GM12891 (cell line): ENCODE measurements around the gene PLA1A.

Source experiments
- PAX5 ChIP-seq: IDR thresholded peaks from 2 replicates; pipeline ENCODE4 v1.6.1; 2011; ENCODE audit warnings: low read length, moderate library complexity, mild to moderate bottlenecking; ENCODE audit not compliant: insufficient read depth, severe bottlenecking
- POLR2A ChIP-seq: IDR thresholded peaks from 2 replicates; pipeline ENCODE4 v1.6.1; 2011; ENCODE audit warnings: low read depth, low read length, control low read depth
- POLR2AphosphoS5 ChIP-seq: IDR thresholded peaks from 2 replicates; pipeline ENCODE4 v1.6.1; 2011; ENCODE audit warnings: low read depth, low read length, control low read depth
- POU2F2 ChIP-seq: IDR thresholded peaks from 2 replicates; pipeline ENCODE4 v1.6.1; 2011; ENCODE audit warnings: low read depth, mild to moderate bottlenecking, control low read depth, low read length, moderate library complexity
- TAF1 ChIP-seq: IDR thresholded peaks from 2 replicates; pipeline ENCODE4 v1.6.1; 2011; ENCODE audit warnings: low read depth, low read length, control low read depth

GRCh38 chr3:119611664-119612063, 14.0 kb downstream of the PLA1A start:
- TF ChIP-seq TAF1 (no peak), POLR2AphosphoS5 (no peak), POLR2A (no peak), POU2F2 (no peak), PAX5 (no peak)
